ENCODE results near the gene CDC14B.

GRCh38 chr9:96482476-96482875 is 137.2 kb downstream of the CDC14B start:
- TF ChIP-seq CTCF (IDR thresholded peaks at IDR 0.05): no peak
- no peak for TF ChIP-seq EZH2 (IDR thresholded peaks at IDR 0.05; ENCODE audit: borderline replicate concordance, insufficient read depth, low read depth, low read length, poor library complexity, severe bottlenecking)

Measured in B cell (primary cell).